LHCN-M2 (cell line): ENCODE results near the gene HOXA7. TPM values are rescaled to one million over a fixed set of nuclear protein-coding genes. Genes with fewer than 3 reads are reported as not detected.

Source experiments
- DNase-seq: peaks from one replicate; pipeline ENCODE4 v3.0.0-alpha.2; 2012; ENCODE audit warnings: low read depth
- total RNA-seq: library from RNA; depleted of rRNA; stranded (reverse); fragments of >200 nt; gene quantifications from 2 replicates; pipeline ENCODE4 v1.2.3, GENCODE V29; 2014

HOXA7 gene
- total RNA-seq, 1 experiment from 2014 or later: 8.3 TPM

DNA sequence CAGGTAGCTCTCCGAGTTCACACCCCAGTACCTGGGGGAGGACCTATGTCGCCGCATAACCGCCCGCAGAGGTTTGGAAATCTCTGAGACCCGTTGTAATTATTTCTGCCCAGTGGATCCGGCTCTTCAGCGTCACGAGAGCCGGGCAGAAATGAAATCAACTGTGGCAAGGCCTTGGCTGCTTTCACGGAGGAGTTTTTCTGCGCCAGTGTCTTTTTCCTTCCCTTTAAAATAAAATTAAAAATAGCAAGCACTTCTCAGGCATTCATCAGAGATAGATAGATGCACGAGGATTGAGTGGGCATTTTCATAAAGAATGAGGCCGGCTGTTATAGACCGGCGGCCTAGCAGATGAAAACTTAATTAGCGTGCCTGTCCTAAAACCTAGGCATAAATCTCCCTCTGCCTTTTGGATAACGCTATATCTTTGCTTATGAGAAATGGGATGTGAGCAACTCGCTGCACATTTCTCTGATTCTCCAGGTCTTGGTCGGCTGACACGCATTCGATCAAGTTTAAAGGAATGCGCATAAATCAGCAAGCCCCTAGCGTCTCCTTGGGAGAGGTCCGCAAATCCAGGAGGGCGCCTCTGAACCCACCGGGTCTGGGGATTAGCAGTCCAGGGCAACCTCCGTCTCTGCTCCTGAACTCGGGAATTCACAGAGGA lies 37.0 kb upstream of the HOXA7 start:
- no peak for DNase-seq

DNA sequence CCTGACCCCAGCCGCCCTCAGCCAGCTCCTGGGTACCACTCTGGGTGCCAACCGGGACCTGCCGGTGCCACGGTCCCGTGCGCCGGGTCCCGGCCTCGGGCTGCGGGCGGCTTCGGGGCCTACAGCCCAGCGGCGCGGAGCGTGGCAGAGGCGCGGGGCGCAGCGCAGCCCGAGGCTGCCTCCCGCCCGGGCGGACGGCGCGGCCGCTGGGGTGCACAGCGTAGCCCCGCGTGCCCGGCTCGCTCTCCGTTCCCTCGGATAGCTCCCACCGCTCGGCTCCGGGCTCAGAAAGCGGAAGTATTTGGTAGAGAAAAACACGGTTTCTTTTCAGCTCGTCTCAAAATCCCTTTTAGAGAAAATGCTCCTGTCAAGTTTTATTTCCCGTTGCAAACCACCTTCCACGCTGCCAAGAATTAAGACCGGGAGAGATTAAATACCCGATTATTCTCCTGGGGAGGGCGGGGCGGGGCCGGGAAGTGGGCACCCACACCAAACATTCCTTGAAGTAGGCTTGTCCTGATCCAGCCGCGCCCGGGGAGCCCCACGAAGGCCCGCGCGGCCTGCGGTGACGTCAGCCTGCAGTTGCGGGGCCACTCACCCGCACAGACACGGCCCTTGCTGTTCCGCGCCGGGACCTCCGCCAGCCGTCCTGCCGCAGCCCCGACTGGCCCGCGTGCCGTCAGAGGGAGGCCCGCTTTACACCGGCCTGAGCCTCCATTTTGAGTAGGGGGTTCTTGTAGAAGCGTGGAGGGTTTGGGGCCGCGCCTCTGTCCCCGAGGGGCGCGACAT lies 36.3 kb upstream of the HOXA7 start:
- DNase-seq: no peak

DNA sequence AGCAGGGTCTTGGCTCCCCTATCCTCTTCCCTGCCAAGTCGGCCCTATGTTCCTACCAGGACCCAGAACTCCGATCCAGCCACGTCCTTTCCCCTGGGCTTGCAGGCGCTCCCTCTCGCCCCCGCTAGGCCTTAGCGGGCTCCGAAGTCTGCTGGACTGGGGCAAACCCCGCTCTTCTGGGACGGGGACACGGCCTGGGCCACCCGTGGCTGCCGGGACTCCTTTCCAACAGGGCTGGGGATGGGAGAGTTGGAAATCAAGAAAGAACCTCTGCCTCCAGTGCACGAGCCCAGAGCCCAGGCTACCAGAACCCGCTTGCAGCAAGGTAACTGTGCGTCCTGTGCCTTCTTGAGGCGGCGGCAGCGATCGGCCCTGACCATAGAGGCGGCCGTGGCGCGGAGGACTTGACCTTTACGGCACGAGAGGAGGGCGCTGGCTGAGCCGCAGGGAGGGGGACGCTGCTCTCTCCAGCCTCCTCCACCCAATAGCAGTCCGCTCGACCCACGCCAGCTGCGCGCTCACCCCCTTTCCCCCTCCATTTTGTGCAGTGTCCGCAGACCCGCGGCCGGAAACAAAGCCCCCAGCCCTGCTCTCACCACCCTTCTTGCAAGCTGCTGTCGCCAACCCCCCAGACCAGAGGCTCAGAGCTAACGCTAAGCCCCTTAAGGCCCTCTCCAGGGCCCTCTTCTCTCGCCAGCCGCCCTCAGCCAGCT lies 35.5 kb upstream of the HOXA7 start:
- DNase-seq: no peak

DNA sequence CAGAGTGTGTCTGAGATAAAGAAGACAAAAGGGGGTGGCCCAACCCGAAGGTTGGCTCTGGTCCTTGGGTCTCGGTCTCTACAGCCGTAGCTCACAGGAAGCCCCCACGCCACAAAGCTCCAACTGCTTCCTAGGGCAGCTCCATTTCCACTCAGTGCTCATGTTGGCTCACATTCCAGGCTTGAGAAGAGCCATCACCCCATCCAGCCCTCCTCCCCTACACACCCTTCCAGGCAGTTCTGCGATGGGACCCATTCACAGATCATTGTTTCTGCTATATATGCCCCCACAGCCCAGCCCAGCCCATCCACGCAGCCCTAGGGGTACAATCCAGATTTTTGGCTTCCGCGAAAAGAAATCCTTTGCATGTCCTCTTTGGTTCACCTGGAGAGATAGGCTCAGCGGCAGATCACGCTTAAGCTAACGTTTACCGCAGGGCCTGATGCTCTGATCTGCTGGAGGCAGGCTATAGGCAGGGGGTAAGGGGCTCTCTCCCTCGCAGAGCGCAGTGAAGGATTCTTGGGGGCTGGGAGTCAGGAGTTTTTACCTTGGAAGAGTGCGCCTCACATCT lies 34.8 kb upstream of the HOXA7 start:
- DNase-seq: no peak

DNA sequence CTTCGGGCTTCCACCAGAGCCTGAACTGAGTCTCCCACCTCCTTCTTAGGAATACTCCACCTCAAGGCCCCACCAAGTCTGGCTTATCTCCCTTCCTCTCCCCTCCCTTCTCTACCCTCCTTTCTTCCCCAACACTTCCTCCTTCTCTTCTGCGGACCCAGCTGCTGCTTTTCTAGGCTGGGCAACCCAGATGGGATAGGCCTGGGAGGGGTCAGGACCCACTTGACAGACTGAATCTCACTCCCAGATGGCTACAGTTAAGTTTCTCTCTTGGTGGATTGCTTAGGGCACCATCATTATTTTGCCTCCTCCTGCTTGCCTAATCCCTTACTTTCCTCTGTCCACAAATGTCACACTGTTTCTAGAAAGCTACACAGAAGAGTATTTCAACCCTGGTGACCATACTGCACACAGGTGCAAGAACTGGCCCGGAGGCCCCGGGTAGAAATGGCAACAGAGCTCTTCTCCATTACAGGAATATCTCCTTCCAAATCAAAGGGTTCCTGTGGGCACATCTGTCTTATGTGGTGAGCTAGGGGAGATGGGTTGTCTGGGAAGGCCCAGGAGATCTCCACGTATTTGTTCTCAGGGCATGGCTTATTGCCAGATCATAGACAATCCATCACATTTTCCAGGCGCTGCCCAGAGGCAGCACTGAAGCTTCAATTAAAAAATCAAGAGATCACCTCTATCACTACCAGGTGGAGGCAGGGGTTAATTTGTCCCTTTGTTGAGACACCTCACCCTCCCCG lies 33.7 kb upstream of the HOXA7 start:
- DNase-seq: no peak

DNA sequence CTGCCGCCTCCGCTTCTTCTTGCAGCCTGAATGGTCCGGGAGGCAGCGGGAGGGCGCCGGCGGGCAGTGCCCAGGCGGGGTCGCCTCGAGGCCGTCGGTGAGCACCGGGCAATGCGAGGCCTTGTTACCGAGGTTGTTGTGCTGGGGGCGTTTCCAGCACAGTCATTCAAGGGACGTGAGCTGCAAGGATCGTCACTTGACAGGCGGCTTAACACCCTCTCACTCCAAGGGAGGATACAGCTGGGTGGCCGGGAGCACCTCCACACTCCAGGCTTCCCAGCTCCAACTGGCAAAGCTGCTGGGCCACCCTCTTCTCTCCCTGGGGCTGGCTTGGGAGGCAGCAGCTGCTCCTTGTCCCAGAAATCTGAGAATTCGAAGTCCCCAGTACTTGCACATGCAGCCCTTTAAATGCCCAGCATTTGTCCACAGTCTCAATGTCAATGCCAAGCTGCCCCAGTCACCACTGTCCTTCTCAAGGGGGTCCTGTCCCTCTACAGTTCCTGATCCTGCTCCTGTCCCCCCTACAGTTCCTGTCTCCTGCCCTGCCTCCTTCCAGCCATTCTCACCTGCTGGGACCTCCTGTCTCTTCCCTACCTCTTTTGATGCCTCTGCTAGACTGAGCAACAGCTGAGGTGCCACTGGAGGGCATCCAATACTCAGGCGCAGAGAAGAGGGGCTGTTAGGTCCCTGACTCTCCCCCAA lies 33.0 kb upstream of the HOXA7 start:
- no peak for DNase-seq

DNA sequence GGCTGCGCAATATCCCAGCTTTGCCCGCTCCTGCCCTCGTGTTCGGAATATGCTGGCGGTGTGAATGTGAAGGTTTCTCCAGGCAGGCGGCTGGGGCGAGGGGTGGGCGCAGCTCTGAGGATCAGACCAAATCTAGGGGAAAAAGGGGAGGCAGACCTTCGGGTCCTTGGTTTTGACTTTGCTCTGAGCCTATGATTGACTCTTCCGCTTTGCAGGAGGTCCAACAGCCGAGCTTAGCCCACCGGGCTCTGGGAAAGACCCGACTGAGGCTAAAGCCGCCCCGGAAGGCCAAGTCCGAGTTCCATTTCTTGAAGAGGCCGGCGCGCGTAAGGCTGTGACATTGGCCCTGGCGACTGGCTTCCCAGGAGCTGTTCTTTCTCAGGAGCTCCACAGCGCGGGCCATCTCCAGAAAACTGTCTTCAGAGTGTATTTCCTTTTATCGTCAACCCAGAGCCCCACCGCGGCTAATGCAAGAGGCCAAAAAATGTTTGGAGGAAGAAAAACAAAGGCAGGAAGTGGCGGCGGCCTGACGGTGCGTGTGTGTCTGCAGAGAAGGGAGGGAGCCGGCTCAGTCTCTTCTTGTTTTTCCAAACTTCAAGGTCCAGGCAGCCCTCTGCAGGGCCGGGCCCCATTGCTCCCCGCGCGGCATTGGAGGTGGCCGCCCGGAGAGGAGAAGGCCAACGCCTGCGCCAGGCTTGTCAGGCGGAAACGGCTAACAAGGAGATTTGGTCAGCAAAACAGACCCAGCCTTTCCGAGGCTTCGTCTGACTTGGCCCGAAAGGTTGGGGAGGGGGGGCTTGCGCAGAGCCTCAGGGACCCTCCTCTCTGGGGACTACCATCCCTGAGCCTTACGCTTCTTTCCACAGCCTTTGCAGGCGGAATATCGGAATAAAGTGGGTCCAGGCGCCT lies 32.2 kb upstream of the HOXA7 start:
- DNase-seq: no peak

DNA sequence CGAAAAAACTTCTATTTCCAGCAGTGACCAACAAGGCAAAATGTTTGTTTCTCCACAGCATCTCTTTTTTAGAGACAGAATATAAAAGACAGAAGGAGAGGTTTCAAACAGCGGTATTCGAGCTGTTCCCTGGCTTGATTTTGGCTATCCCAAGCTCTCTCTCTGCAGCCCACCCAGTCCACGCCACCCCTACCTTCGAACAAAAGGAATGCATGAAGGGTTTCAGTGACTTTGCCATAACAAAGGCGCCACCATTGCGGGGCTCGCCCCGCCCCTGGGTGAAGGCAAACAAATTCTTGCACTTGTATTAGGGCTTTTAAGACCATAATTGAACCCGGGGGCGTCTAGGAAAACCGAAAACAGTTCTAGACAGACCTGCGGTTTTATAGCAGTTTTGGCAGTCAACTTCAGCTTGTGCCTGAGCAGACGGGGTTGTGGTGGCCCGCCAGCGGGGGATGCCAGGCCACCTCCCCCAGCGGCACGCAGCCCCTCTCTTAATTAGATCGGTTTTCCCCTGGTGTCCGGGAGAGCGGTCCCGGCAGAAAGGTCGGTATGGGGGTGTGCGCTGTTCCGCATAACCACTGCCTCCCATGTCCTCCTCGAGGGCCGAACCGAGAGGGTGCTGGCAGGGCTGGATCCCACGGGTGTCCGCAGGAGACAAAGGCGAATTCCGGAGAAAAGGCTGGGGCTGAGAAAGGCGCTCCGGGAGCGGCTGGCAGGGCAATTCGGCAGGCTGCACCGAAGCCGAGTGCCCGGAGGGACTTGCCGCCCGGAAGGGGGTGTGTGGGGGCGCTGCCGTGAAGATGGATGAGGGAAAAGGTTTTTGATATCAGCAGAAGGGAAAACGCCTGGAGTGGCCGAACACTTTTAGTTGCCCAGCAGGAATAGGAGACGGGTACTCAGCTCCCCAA lies 31.3 kb upstream of the HOXA7 start:
- no peak for DNase-seq

DNA sequence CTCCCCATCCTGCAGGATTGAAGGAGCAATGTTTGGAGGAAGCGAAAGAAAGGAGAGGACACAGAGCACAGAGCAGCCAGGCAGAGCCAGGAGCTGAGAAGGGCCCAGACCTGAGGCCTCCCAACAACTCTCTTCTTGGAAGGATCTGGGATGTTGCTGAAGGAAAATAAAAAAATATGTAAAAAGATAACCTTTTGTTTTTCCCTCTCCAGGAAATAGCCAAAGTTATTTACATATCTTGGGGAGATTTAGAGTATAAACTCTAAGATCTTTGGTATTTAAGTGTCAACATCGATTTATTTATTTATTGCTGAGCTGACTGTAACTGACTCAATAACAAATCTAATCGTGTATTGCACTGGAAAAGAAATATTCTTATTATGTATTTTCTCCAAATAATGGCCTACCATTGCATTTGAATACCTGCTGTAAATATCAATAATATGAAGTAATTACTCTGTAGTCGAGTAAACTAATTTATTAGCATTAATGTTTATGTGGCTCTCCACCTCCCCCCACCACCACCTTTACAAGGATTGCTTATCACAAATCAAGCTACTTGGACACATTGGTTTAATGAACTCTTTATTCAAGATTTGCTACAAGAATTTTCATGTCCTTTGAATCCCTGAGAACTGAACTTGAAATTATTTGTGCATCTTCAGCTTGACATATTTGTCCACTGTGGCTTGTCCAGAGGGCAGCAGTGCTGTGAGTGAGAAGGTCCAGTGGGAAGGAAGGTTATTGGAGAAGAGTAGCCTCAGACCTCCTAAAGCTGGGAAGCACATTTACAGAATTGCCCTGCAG lies 30.4 kb upstream of the HOXA7 start:
- DNase-seq: no peak

DNA sequence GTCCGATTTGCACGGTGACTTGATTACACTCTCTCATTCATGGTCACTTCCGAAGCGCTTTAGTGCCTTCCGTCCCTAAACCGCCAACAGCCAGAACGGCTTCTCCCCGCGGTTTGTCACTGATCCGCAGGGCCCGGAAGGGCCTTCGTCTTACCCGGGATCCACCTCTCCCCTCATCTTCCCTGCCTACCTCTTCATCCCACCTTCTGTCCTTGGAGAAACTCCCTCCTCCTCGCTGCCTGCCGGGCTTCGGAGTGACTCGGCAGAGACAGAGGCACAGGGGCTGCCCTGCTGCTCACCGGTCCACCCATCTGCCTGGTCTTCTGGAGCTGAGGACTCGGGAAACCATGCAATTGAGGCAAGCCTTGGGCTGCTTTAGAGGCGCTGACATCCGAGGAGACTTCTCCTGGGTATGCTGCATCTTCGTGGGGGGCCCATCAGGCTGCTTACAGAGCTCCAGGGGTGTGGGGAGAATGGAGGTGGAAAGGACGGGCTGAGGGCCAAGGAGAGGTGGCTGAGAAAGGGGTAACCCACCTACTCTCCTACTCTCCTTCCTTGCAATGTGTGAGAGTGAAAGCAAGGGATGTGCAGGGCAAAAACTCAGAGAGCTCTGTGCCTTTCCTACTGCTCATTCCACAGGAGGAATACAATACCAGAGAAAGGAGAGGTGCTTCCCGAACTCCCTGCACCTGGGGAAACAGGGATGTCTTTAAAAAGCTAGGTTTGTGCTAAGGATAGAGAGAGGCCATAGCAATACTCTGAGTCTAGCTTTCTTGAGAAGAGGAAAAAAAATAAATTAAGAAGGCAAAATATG lies 29.6 kb upstream of the HOXA7 start:
- no peak for DNase-seq

DNA sequence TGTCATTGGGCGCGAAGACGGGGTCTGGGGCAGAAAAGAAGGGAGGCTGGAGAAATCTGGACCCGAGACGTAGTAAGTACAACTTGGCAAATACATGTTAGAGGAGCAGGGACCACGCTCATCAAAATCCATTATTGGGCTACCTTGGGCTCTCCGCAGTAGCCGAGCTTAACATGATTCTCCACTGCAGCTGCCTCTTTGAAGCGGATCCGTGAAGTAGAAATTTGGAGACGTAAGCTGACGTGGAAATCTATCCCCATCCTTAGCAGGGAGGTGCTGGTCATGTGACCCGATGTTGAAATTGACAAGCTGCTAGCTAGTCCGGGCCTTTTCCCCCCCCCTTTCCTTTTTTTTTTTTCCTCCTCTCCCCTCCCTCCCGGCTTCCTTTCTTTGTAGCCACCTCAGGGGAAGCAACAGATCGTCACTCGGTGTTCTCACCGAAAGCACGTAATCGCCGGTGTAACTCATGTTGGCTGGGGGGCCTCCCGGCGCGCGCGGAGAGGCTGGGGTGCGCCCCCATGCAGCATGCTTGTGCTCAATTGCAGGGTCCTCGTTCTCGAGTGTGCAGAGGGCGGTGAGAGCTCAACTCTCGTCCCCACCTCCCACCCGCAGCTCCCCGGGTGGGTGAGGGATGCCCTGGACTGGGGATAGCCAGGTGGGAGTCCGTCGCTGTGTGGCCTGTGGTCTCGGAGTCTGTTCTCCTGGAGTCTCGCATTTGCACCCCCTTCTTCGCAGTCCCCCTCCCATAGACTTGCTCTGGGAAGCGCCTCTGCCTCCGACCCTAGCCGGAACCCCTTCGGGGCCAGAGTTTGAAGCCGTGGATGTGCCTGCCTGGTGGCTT lies 28.8 kb upstream of the HOXA7 start, which contains the start of gene HOXA11:
Gene HOXA11 (minus strand): TSS at position 220 of the 841 bp plus-strand sequence. CDS start 88 bp downstream, at position 132.
- peak; percentile 48 for DNase-seq

DNA sequence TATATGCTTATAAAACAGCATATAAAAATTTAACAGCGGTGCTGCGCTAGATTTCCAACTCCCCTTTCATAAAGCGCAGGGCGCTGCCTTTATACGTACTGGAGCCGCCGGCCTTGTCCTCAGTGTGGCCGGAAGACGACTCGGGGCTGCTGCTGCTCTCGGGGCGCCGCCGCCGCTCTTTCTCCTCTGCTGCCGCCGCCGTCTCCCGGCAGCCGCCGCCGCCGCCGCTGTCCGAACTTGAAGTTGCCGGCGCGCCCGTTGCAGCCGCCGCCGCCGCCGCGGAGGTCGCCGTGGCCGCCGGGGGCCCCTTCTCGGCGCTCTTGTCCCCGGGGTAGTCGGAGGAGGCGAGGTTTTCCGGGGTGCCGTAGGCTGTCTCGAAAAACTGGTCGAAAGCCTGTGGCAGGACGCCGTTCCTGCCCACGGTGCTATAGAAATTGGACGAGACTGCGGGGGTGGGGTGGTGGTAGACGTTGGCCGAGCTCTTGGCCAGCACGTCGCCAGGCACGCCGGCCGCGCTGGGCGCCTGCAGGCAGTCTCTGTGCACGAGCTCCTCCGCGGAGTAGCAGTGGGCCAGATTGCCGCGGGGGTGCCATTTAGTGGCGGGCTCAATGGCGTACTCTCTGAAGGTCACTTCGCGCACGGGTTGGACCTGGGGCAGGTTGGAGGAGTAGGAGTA lies 28.0 kb upstream of the HOXA7 start:
- DNase-seq: peak; percentile 66

DNA sequence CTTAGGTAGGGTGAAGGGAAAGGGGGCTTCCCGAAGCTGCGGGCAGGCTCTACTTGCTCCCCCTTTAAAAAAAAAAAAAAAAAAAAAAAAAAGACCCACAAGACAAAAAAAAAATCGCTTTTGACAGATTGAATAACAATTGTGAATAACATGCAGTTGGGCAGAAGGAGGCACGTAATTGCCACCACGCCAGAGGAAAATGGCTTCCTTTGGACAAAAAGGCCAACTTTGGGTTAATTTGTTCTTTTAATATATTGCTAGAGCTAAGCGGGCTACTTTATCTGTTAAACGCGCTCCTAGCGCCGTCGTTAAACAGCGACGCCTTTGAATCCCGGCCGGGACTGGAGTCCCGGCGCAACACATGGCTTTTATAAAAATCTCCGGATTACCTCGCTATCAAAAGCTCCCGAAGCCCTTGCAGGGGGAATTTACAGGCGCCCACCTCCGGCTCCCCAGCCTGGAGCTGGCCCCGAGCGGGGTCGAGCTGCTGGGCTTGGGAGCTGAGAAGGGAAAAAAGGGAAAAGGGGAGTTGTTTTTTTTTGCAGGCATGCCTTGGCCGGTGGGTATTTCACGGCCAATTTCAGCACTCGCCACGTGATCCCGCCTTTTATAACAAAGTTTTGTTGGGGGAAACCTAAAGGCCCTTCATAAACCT lies 27.3 kb upstream of the HOXA7 start:
- peak; percentile 55 for DNase-seq

DNA sequence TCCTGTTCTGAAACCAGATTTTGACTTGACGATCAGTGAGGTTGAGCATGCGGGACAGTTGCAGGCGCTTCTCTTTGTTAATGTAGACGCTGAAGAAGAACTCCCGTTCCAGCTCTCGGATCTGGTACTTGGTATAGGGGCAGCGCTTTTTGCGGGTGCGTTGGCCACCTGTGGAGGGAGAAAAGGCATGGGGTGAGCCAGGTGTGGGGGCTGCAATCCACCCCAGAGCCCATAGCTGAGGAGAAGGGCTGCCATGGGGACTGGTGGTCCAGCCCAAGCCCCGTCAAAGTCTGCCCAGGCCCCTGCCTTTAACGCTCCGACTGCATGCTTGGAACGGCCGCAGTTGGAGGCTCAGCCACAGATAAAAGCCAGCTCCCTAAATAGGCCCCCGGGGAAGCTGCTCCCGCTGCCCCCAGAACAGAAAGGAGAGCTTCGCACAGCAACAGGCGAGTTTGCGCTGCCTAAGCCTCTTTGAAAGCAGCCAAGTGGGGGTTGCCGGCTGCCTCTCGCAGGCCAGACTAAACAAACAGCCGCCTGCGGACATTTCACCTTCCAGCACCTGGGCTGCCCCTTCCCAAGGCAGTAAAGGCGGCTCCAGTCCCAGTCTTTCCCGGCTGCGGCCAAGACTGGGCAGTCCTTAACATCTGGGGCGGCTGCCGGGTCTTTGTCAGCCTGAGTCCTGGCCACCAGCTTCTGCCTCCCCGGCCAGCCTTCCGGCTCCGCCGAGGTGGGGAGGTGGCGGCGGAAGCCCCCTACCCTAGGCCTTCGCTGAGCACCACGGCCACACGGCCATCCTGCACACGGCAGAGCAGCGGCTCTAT lies 26.6 kb upstream of the HOXA7 start:
- no peak for DNase-seq
